ENCODE results near the gene IFNB1.

The IFNB1 gene

GRCh38 chr9:21110708-21111576 is 33.2 kb upstream of the IFNB1 start:
- Histone ChIP-seq H2AK5ac (ENCODE audit: low read length) (no peak overlapping the region), H3K27ac (ENCODE audit: low read depth, low read length) (no peak overlapping the region), H2BK120ac (ENCODE audit: low read depth, low read length) (no peak overlapping the region), H3K23ac (ENCODE audit: low read length) (no peak overlapping the region), H3K36me3 (ENCODE audit: control insufficient read depth, insufficient read depth, low read length) (no peaks in the 10 kb centered on the region), H3K27me3 (ENCODE audit: insufficient read depth, low read length, poor library complexity) (no peaks in the 10 kb centered on the region), H3K4me2 (ENCODE audit: low read length) (no peak overlapping the region), H2BK15ac (replicated peaks; ENCODE audit: low read depth) (no peak overlapping the region), H3K79me2 (ENCODE audit: control insufficient read depth, insufficient read depth, low read length) (no peaks in the 10 kb centered on the region), H3K56ac (ENCODE audit: low read length) (no peak overlapping the region), H3K4ac (ENCODE audit: low read depth, low read length) (no peak overlapping the region), H3K4me1 (ENCODE audit: control insufficient read depth, low read depth, low read length) (no peaks in the 10 kb centered on the region), H3K79me1 (ENCODE audit: low read length) (no peaks in the 10 kb centered on the region), H4K5ac (ENCODE audit: low read length) (no peak overlapping the region), H2BK5ac (ENCODE audit: low read length) (no peak overlapping the region), H3K4me3 (ENCODE audit: low read length) (no peak overlapping the region), H3K9ac (ENCODE audit: low read length) (no peak overlapping the region), H4K8ac (ENCODE audit: low read depth, low read length) (no peak overlapping the region), H3K18ac (ENCODE audit: low read length) (no peak overlapping the region)
- peak; percentile 85 for DNase-seq
- no CpG with 5 or more reads among the region's 4 CpGs for WGBS (ENCODE audit: extremely low coverage, insufficient coverage, low lambda C conversion rate)

GRCh38 chr9:21104787-21105186 is 27.0 kb upstream of the IFNB1 start:
- Histone ChIP-seq H3K56ac (ENCODE audit: low read length) (no peak overlapping the region), H3K4me3 (ENCODE audit: low read length) (no peak overlapping the region), H3K36me3 (ENCODE audit: control insufficient read depth, insufficient read depth, low read length) (no peaks in the 10 kb centered on the region), H3K4me1 (ENCODE audit: control insufficient read depth, low read depth, low read length) (no peaks in the 10 kb centered on the region), H2BK5ac (ENCODE audit: low read length) (no peak overlapping the region), H4K5ac (ENCODE audit: low read length) (no peak overlapping the region), H3K27ac (ENCODE audit: low read depth, low read length) (no peak overlapping the region), H3K79me1 (ENCODE audit: low read length) (no peaks in the 10 kb centered on the region), H3K23ac (ENCODE audit: low read length) (no peak overlapping the region), H3K27me3 (ENCODE audit: insufficient read depth, low read length, poor library complexity) (no peaks in the 10 kb centered on the region), H3K9ac (ENCODE audit: low read length) (no peak overlapping the region), H2BK120ac (ENCODE audit: low read depth, low read length) (no peak overlapping the region), H4K8ac (ENCODE audit: low read depth, low read length) (no peak overlapping the region), H3K79me2 (ENCODE audit: control insufficient read depth, insufficient read depth, low read length) (no peaks in the 10 kb centered on the region), H3K4me2 (ENCODE audit: low read length) (no peak overlapping the region), H3K18ac (ENCODE audit: low read length) (no peak overlapping the region), H2AK5ac (ENCODE audit: low read length) (no peak overlapping the region), H2BK15ac (replicated peaks; ENCODE audit: low read depth) (no peak overlapping the region), H3K4ac (ENCODE audit: low read depth, low read length) (no peak overlapping the region)
- no CpG with 5 or more reads among the region's 1 CpG for WGBS (ENCODE audit: extremely low coverage, insufficient coverage, low lambda C conversion rate)
- no peak for DNase-seq

- Histone ChIP-seq H3K9ac (ENCODE audit: low read length) (no peak overlapping the region), H2BK5ac (ENCODE audit: low read length) (no peak overlapping the region), H3K36me3 (ENCODE audit: control insufficient read depth, insufficient read depth, low read length) (no peaks in the 10 kb centered on the region), H3K56ac (ENCODE audit: low read length) (no peak overlapping the region), H3K4me3 (ENCODE audit: low read length) (no peak overlapping the region), H3K4me2 (ENCODE audit: low read length) (no peak overlapping the region), H2BK120ac (ENCODE audit: low read depth, low read length) (no peak overlapping the region), H3K4ac (ENCODE audit: low read depth, low read length) (no peak overlapping the region), H4K5ac (ENCODE audit: low read length) (no peak overlapping the region), H4K8ac (ENCODE audit: low read depth, low read length) (no peak overlapping the region), H3K4me1 (ENCODE audit: control insufficient read depth, low read depth, low read length) (no peaks in the 10 kb centered on the region), H3K18ac (ENCODE audit: low read length) (no peak overlapping the region), H3K23ac (ENCODE audit: low read length) (no peak overlapping the region), H2BK15ac (replicated peaks; ENCODE audit: low read depth) (no peak overlapping the region), H3K79me1 (ENCODE audit: low read length) (no peaks in the 10 kb centered on the region), H3K79me2 (ENCODE audit: control insufficient read depth, insufficient read depth, low read length) (no peaks in the 10 kb centered on the region), H3K27ac (ENCODE audit: low read depth, low read length) (no peak overlapping the region), H2AK5ac (ENCODE audit: low read length) (no peak overlapping the region), H3K27me3 (ENCODE audit: insufficient read depth, low read length, poor library complexity) (no peaks in the 10 kb centered on the region)
- no CpG with 5 or more reads among the region's 1 CpG for WGBS (ENCODE audit: extremely low coverage, insufficient coverage, low lambda C conversion rate)
- no peak for DNase-seq
Observed at GRCh38 chr9:21102305-21102704, 24.6 kb upstream of the IFNB1 start.

GRCh38 chr9:21097817-21098216 is 20.1 kb upstream of the IFNB1 start:
- WGBS (ENCODE audit: extremely low coverage, insufficient coverage, low lambda C conversion rate): no CpG with 5 or more reads among the region's 2 CpGs
- no peak overlapping the region for H3K9ac ChIP-seq (ENCODE audit: low read length)
- H2BK5ac ChIP-seq (ENCODE audit: low read length): no peak overlapping the region
- H3K27me3 ChIP-seq (ENCODE audit: insufficient read depth, low read length, poor library complexity): no peaks in the 10 kb centered on the region
- no peaks in the 10 kb centered on the region for H3K36me3 ChIP-seq (ENCODE audit: control insufficient read depth, insufficient read depth, low read length)
- H4K5ac ChIP-seq (ENCODE audit: low read length): no peak overlapping the region
- H3K79me2 ChIP-seq (ENCODE audit: control insufficient read depth, insufficient read depth, low read length): no peaks in the 10 kb centered on the region
- H2BK15ac ChIP-seq (replicated peaks; ENCODE audit: low read depth): no peak overlapping the region
- no peak overlapping the region for H2AK5ac ChIP-seq (ENCODE audit: low read length)
- no peak overlapping the region for H3K18ac ChIP-seq (ENCODE audit: low read length)
- no peak overlapping the region for H3K56ac ChIP-seq (ENCODE audit: low read length)
- no peak overlapping the region for H2BK120ac ChIP-seq (ENCODE audit: low read depth, low read length)
- no peaks in the 10 kb centered on the region for H3K4me1 ChIP-seq (ENCODE audit: control insufficient read depth, low read depth, low read length)
- H3K79me1 ChIP-seq (ENCODE audit: low read length): no peaks in the 10 kb centered on the region
- H3K4me3 ChIP-seq (ENCODE audit: low read length): no peak overlapping the region
- H3K23ac ChIP-seq (ENCODE audit: low read length): no peak overlapping the region
- no peak overlapping the region for H3K27ac ChIP-seq (ENCODE audit: low read depth, low read length)
- H3K4me2 ChIP-seq (ENCODE audit: low read length): no peak overlapping the region
- H4K8ac ChIP-seq (ENCODE audit: low read depth, low read length): no peak overlapping the region
- no peak overlapping the region for H3K4ac ChIP-seq (ENCODE audit: low read depth, low read length)
- no peak for DNase-seq

- H3K4me2 ChIP-seq (ENCODE audit: low read length): no peak overlapping the region
- H3K79me2 ChIP-seq (ENCODE audit: control insufficient read depth, insufficient read depth, low read length): no peaks in the 10 kb centered on the region
- no peaks in the 10 kb centered on the region for H3K27me3 ChIP-seq (ENCODE audit: insufficient read depth, low read length, poor library complexity)
- no peak for DNase-seq
- no peak overlapping the region for H3K4ac ChIP-seq (ENCODE audit: low read depth, low read length)
- no peak overlapping the region for H3K27ac ChIP-seq (ENCODE audit: low read depth, low read length)
- no peak overlapping the region for H2AK5ac ChIP-seq (ENCODE audit: low read length)
- no peaks in the 10 kb centered on the region for H3K79me1 ChIP-seq (ENCODE audit: low read length)
- H2BK120ac ChIP-seq (ENCODE audit: low read depth, low read length): no peak overlapping the region
- no peak overlapping the region for H3K56ac ChIP-seq (ENCODE audit: low read length)
- WGBS (ENCODE audit: extremely low coverage, insufficient coverage, low lambda C conversion rate): no CpG with 5 or more reads among the region's 2 CpGs
- H3K18ac ChIP-seq (ENCODE audit: low read length): no peak overlapping the region
- H3K4me1 ChIP-seq (ENCODE audit: control insufficient read depth, low read depth, low read length): no peaks in the 10 kb centered on the region
- H2BK15ac ChIP-seq (replicated peaks; ENCODE audit: low read depth): no peak overlapping the region
- no peak overlapping the region for H3K4me3 ChIP-seq (ENCODE audit: low read length)
- no peak overlapping the region for H4K8ac ChIP-seq (ENCODE audit: low read depth, low read length)
- H3K9ac ChIP-seq (ENCODE audit: low read length): no peak overlapping the region
- no peak overlapping the region for H2BK5ac ChIP-seq (ENCODE audit: low read length)
- H4K5ac ChIP-seq (ENCODE audit: low read length): no peak overlapping the region
- no peak overlapping the region for H3K23ac ChIP-seq (ENCODE audit: low read length)
- no peaks in the 10 kb centered on the region for H3K36me3 ChIP-seq (ENCODE audit: control insufficient read depth, insufficient read depth, low read length)
Observed at GRCh38 chr9:21096901-21097255, 19.1 kb upstream of the IFNB1 start.
